WTC11 (cell line): ENCODE results near the gene ARHGAP6. TPM values are rescaled to one million over a fixed set of nuclear protein-coding genes. Genes with fewer than 3 reads are reported as not detected.

Experiments used
- ATAC-seq: fragments of 200-7000 bp; cut with Tn5 transposase; 2 replicates; pipeline ENCODE4 v1.10.0; 2021; ENCODE audit warnings: mild to moderate bottlenecking, moderate library complexity
- CTCF ChIA-PET: fragments of 300-600 bp; sonication (Branson Sonifier 250); formaldehyde crosslinking; loops from one replicate; lab custom pipeline; 2021; ENCODE audit warnings: antibody characterized with exemption; lab: Charles Lee
- POLR2A ChIA-PET: fragments of 350-600 bp; sonication (Branson Sonifier 250); formaldehyde crosslinking; loops from one replicate; lab custom pipeline; 2021; ENCODE audit warnings: antibody characterized with exemption; lab: Charles Lee
- DNase-seq: peaks from one replicate; pipeline ENCODE4 v3.0.0; 2021; ENCODE audit warnings: low spot score
- H3K27ac Mint-ChIP-seq: 2 replicates; pipeline ENCODE4 v1.8.0; 2021; ENCODE audit warnings: mixed read lengths
- H3K27me3 Mint-ChIP-seq: 2 replicates; pipeline ENCODE4 v1.8.0; 2021; ENCODE audit warnings: low read depth, mild to moderate bottlenecking, moderate library complexity, mixed read lengths
- H3K36me3 Mint-ChIP-seq: 2 replicates; pipeline ENCODE4 v1.8.0; 2021; ENCODE audit warnings: mixed read lengths
- H3K4me1 Mint-ChIP-seq: 2 replicates; pipeline ENCODE4 v1.8.0; 2022; ENCODE audit warnings: mixed read lengths
- H3K4me3 Mint-ChIP-seq: 2 replicates; pipeline ENCODE4 v1.8.0; 2021; ENCODE audit warnings: mild to moderate bottlenecking, moderate library complexity, mixed read lengths
- H3K9me3 Mint-ChIP-seq: 2 replicates; pipeline ENCODE4 v1.8.0; 2021; ENCODE audit warnings: mixed read lengths
- AFF4 ChIP-seq: sonication (generic); formaldehyde crosslinking; IDR thresholded peaks from 2 replicates; pipeline ENCODE4 v1.8.1; 2023; ENCODE audit warnings: mild to moderate bottlenecking, missing genetic modification reagents, borderline replicate concordance
- CDX4 ChIP-seq: fragments of 250-450 bp; sonication (Bioruptor Pico); IDR thresholded peaks from 2 replicates; pipeline ENCODE4 v1.9.0; 2021; ENCODE audit warnings: moderate library complexity, mild to moderate bottlenecking, inconsistent platforms, borderline replicate concordance
- ELF4 ChIP-seq: sonication (generic); formaldehyde crosslinking; IDR thresholded peaks from 2 replicates; pipeline ENCODE4 v1.8.1; 2022; ENCODE audit warnings: low read depth, mild to moderate bottlenecking, moderate library complexity, missing genetic modification reagents
- GABPB1 ChIP-seq: sonication (generic); formaldehyde crosslinking; IDR thresholded peaks from 2 replicates; pipeline ENCODE4 v1.8.1; 2023; ENCODE audit warnings: mild to moderate bottlenecking, missing genetic modification reagents
- HMGA2 ChIP-seq: fragments of 250-450 bp; sonication (Bioruptor Pico); IDR thresholded peaks from 2 replicates; pipeline ENCODE4 v1.4.0; 2021; ENCODE audit warnings: mild to moderate bottlenecking, moderate library complexity
- JUN ChIP-seq: sonication (generic); formaldehyde crosslinking; IDR thresholded peaks from 2 replicates; pipeline ENCODE4 v1.8.0; 2023; ENCODE audit warnings: mild to moderate bottlenecking, missing genetic modification reagents
- NFYB ChIP-seq: sonication (generic); formaldehyde crosslinking; conservative IDR thresholded peaks from 2 replicates; pipeline ENCODE4 v1.8.0; 2022; ENCODE audit warnings: low read depth, missing genetic modification reagents
- NR1H2 ChIP-seq: sonication (generic); formaldehyde crosslinking; IDR thresholded peaks from 2 replicates; pipeline ENCODE4 v1.9.0; 2021; ENCODE audit warnings: mild to moderate bottlenecking, moderate library complexity, missing genetic modification reagents
- SMAD3 ChIP-seq: sonication (generic); formaldehyde crosslinking; IDR thresholded peaks from 2 replicates; pipeline ENCODE4 v1.8.0; 2022; ENCODE audit warnings: missing genetic modification reagents, mild to moderate bottlenecking, borderline replicate concordance
- SOX15 ChIP-seq: fragments of 250-450 bp; sonication (Bioruptor Pico); IDR thresholded peaks from 2 replicates; pipeline ENCODE4 v1.9.0; 2021; ENCODE audit warnings: mild to moderate bottlenecking
- ZBTB43 ChIP-seq: sonication (generic); formaldehyde crosslinking; IDR thresholded peaks from 2 replicates; pipeline ENCODE4 v1.8.1; 2023; ENCODE audit warnings: mild to moderate bottlenecking, missing genetic modification reagents
- ZMAT4 ChIP-seq: fragments of 250-450 bp; sonication (Bioruptor Pico); IDR thresholded peaks from 2 replicates; pipeline ENCODE4 v1.9.0; 2021; ENCODE audit warnings: mild to moderate bottlenecking
- ZNF219 ChIP-seq: sonication (generic); formaldehyde crosslinking; IDR thresholded peaks from 2 replicates; pipeline ENCODE4 v1.8.0; 2023; ENCODE audit warnings: missing genetic modification reagents, mild to moderate bottlenecking, borderline replicate concordance
- ZNF263 ChIP-seq: sonication (generic); formaldehyde crosslinking; IDR thresholded peaks from 2 replicates; pipeline ENCODE4 v1.8.1; 2022; ENCODE audit warnings: low read depth, mild to moderate bottlenecking, moderate library complexity, missing genetic modification reagents
- ZNF317 ChIP-seq: sonication (generic); formaldehyde crosslinking; IDR thresholded peaks from 2 replicates; pipeline ENCODE4 v1.8.1; 2023; ENCODE audit warnings: low read depth, mild to moderate bottlenecking, moderate library complexity, missing genetic modification reagents, borderline replicate concordance
- ZNF396 ChIP-seq: fragments of 250-450 bp; sonication (Bioruptor Pico); IDR thresholded peaks from 2 replicates; pipeline ENCODE4 v1.8.0; 2021; ENCODE audit warnings: mild to moderate bottlenecking, moderate library complexity, borderline replicate concordance
- ZNF532 ChIP-seq: fragments of 250-450 bp; sonication (Bioruptor Pico); IDR thresholded peaks from 2 replicates; pipeline ENCODE4 v1.9.0; 2021; ENCODE audit warnings: mild to moderate bottlenecking, borderline replicate concordance
- ZNF671 ChIP-seq: fragments of 250-450 bp; sonication (Bioruptor Pico); IDR thresholded peaks from 2 replicates; pipeline ENCODE4 v1.8.0; 2021; ENCODE audit warnings: mild to moderate bottlenecking
- ZSCAN18 ChIP-seq: fragments of 250-450 bp; sonication (Bioruptor Pico); IDR thresholded peaks from 2 replicates; pipeline ENCODE4 v2.1.2; 2022; ENCODE audit warnings: mild to moderate bottlenecking, moderate library complexity
- total RNA-seq: library from RNA; stranded (reverse); gene quantifications from 3 replicates; pipeline ENCODE4 v1.2.3, GENCODE V29; 2021

ARHGAP6 gene
- total RNA-seq, 1 experiment from 2014 or later: 1.0 TPM

GRCh38 chrX:11606408-11606807, 59.3 kb downstream of the ARHGAP6 start:
- TF ChIP-seq ZNF219 (CRISPR knock-in tag) (no peak), ZNF263 (CRISPR knock-in tag) (no peak), ZNF671 (CRISPR knock-in tag) (no peak), CDX4 (CRISPR knock-in tag) (no peak), ZNF396 (CRISPR knock-in tag) (no peak), SOX15 (CRISPR knock-in tag) (no peak), ZNF317 (CRISPR knock-in tag) (no peak), ZMAT4 (no peak), ZNF532 (CRISPR knock-in tag) (no peak), NR1H2 (no peak), ELF4 (no peak), HMGA2 (no peak), NFYB (CRISPR knock-in tag) (no peak), AFF4 (CRISPR knock-in tag) (no peak), GABPB1 (CRISPR knock-in tag) (no peak), ZSCAN18 (CRISPR knock-in tag) (no peak), ZBTB43 (CRISPR knock-in tag) (no peak), JUN (CRISPR knock-in tag) (no peak), SMAD3 (no peak)
- TF ChIP-seq, all 79 proteins: peak for 0
- Mint-ChIP-seq H3K36me3 (no peaks in the 10 kb centered on the region), H3K4me3 (no peak overlapping the region), H3K27me3 (peaks cover 6% of the 10 kb centered on the region), H3K9me3 (no peaks in the 10 kb centered on the region), H3K27ac (no peak overlapping the region), H3K4me1 (no peaks in the 10 kb centered on the region)
- POLR2A ChIA-PET: interaction anchor here (0.6 kb wide), 1 partner anchor 297 kb away, joined by 3 read pairs; no protein-coding TSS in a partner anchor
- CTCF ChIA-PET: no interaction called here
- ATAC-seq: no peak
- DNase-seq: no peak
